MM.1S (cell line): ENCODE data around the gene MRPS24.

Experiments used
- CTCF ChIP-seq: fragments of 300-600 bp; sonication (generic); IDR thresholded peaks from 2 replicates; pipeline ENCODE4 v1.5.1; 2016; ENCODE audit warnings: antibody characterized with exemption, low read length, mixed read lengths
- EZH2 ChIP-seq: fragments of 300-600 bp; sonication (generic); optimal IDR thresholded peaks from 2 replicates; pipeline ENCODE3; 2017; ENCODE audit warnings: low read depth, mild to moderate bottlenecking, antibody characterized with exemption, low read length, mixed read lengths
- EZH2phosphoT487 ChIP-seq: fragments of 300-600 bp; sonication (generic); IDR thresholded peaks from 2 replicates; pipeline ENCODE4 v1.6.1; 2018; ENCODE audit warnings: antibody characterized with exemption, low read length

GRCh38 chr7:43844662-43845061, 24.7 kb downstream of the MRPS24 start:
- TF ChIP-seq CTCF = no peak
- TF ChIP-seq EZH2phosphoT487 = no peak
- no peak for TF ChIP-seq EZH2
